Transverse colon (tissue), 3 donors: ENCODE measurements around the gene OGFR.

Source experiments
- CTCF ChIP-seq, 5 experiments: fragments of 200-600 bp in 3 of 5; fragments of 450-650 bp in 2 of 5; sonication (generic) in 3 of 5; IDR thresholded peaks; 1 replicate in 2 of 5; 2 replicates in 3 of 5; pipeline ENCODE4 v1.5.1; 2016 to 2017; ENCODE audit warnings: antibody characterized with exemption in 5 of 5, inconsistent platforms in 3 of 5, mild to moderate bottlenecking in 2 of 5, moderate library complexity in 1 of 5
- POLR2A ChIP-seq: fragments of 450-650 bp; IDR thresholded peaks from one replicate; pipeline ENCODE4 v1.6.1; 2016; ENCODE audit warnings: antibody characterized with exemption, mild to moderate bottlenecking, moderate library complexity

GRCh38 chr20:62831854-62832211, 27.2 kb downstream of the OGFR start:
- TF ChIP-seq CTCF (IDR thresholded peaks at IDR 0.05): no peak
- TF ChIP-seq POLR2A: no peak
